PC-9 (cell line): ENCODE results near the gene EPB41L5.

Source experiments
- CTCF ChIP-seq: fragments of 200-600 bp; sonication (generic); conservative IDR thresholded peaks from 2 replicates; pipeline ENCODE4 v1.6.1; 2017; ENCODE audit warnings: mixed run types, antibody characterized with exemption, mild to moderate bottlenecking, moderate library complexity
- EZH2 ChIP-seq: fragments of 200-600 bp; sonication (generic); IDR thresholded peaks from 2 replicates; pipeline ENCODE4 v1.8.0; 2017; ENCODE audit warnings: antibody characterized with exemption, low read depth

- TF ChIP-seq CTCF (no peak), EZH2 (no peak)
Measured at GRCh38 chr2:120128216-120128615, 115.3 kb downstream of the EPB41L5 start.
